CD4-positive, alpha-beta T cell treated with Interleukin-17A for 4 hours (primary cell): ENCODE results near the gene ABCA12.

ENCODE experiments used
- DNase-seq: peaks from one replicate; pipeline ENCODE4 v3.0.0-alpha.2; 2020; ENCODE audit warnings: mixed read lengths

The ABCA12 gene

DNA sequence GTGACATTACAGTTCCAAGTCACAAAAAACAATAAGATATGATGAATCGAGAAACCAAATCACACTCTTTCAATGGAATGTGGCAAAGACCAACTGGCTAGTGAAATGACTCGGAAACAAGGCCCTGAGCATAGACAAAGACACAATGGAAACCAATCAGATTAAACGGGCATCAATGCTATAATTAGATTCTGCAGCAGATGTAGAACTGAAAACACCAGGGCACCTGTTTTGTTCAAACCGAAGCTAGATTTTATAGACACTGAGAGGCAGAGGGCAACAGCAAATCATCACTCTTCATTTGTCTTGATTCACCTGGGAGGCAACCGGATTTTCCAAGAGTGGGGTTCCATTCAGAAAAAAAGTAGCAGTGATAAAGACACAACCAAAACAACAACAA, 236.1 kb downstream of the ABCA12 start:
- no peak for DNase-seq

DNA sequence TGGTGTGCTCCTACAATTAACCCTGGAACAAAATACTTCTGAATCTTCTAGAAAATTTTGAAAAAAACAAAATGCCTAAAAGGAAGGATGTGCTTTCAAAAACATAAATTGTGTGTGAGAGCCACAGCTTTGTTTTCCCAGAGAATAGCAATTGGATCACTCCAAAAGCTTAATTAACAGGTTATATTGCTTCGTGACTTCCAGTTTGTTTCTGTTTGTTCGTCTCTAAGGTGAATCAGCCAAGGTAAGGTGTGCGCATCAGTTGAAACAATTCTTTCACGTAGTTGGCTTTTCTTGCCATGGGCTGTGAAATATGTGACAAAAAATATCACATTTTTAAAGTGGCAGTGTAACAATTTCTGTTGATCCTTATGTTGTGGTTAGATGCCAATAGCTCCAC, 238.7 kb downstream of the ABCA12 start:
- no peak for DNase-seq

DNA sequence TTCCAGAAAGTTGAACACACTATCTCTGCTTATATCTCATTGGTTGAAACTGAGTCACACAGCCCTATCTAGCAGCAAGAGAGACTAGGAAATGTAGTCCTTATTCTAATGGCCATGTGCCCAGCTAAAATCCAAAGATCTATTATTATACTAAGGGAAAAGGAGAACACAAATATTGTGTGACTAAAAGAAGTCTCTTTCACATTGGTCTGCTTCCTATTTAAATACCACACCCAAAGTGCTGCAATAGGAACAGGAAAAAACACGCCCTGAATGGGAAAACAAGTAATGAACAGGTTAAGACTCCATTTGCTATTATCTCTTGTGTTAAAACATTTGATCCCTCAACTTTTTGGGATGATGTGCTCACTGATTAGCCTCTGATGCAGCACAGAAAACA, 242.2 kb downstream of the ABCA12 start:
- DNase-seq, result no peak

GRCh38 chr2:214895469-214895868, 243.0 kb downstream of the ABCA12 start:
- no peak for DNase-seq

DNA sequence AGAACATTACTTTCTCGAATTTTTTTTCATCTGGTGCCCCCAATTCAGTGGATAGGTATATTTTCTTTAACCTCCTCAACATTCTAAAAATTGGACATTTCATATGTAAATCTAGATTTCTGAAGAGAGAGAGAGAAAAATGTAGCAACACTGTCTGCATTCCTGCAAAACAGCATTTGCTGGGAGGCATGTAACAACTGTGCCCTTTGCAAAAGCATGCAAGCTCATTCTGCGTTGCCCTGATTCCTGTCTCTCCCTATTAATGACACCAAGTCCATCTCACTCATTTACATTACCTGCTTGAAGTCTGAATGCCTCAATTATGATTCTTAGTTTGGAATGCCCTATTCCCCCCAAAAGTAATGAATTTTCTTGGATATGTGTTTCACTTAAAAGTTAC, 249.1 kb downstream of the ABCA12 start:
- no peak for DNase-seq

GRCh38 chr2:214881647-214882202, 256.7 kb downstream of the ABCA12 start:
- no peak for DNase-seq
